Measurements from ENCODE around the gene LEP. TPM values are rescaled to one million over a fixed set of nuclear protein-coding genes. Genes with fewer than 3 reads are reported as not detected.

Gene LEP
- total and polyA plus RNA-seq, 2 donors (not counting 1 experiment from before 2014, with no cell fraction given) = not detected

GRCh38 chr7:128271942-128272481 is 30.9 kb downstream of the LEP start:
- DNase-seq (no peak), ATAC-seq (ENCODE audit: low read depth) (no peak)
- ChIA-PET POLR2A (no interaction called here), CTCF (no interaction called here)
- Histone ChIP-seq H3K9ac (ENCODE audit: low read length) (no peak overlapping the region), H3K27ac (ENCODE audit: low read length in 2 of 2) (no peak overlapping the region), H3K9me3 (ENCODE audit: control extremely low read depth in 1 of 3, control insufficient read depth in 2 of 3, insufficient read depth in 1 of 3, low read length in 2 of 3) (peaks cover 0 to 19% (median 0%) of the 10 kb centered on the region in 3 donors), H3K4me3 (ENCODE audit: control extremely low read depth in 1 of 5, extremely low read depth in 1 of 5, insufficient read depth in 1 of 5, low read depth in 2 of 5, low read length in 4 of 5) (no peak overlapping the region), H3K27me3 (replicated peaks in 1 of 4; ENCODE audit: control extremely low read depth in 1 of 4, control insufficient read depth in 3 of 4, insufficient read depth in 4 of 4, low read length in 3 of 4) (peaks cover 0 to 21% (median 0%) of the 10 kb centered on the region in 4 experiments), H3K36me3 (replicated peaks in 1 of 2; ENCODE audit: control extremely low read depth in 1 of 2, control insufficient read depth in 1 of 2, extremely low read depth in 1 of 2, insufficient read depth in 2 of 2, low read length in 1 of 2) (no peaks in the 10 kb centered on the region), H2AFZ (ENCODE audit: insufficient read depth, low read depth, low read length, poor library complexity, severe bottlenecking) (no peak overlapping the region), H3K79me2 (ENCODE audit: control insufficient read depth, insufficient read depth, low read length) (no peaks in the 10 kb centered on the region), H4K20me1 (ENCODE audit: control insufficient read depth, insufficient read depth, low read length, poor library complexity, severe bottlenecking) (no peaks in the 10 kb centered on the region), H3K4me1 (ENCODE audit: control insufficient read depth in 2 of 2, insufficient read depth in 2 of 2, low read length in 2 of 2) (no peaks in the 10 kb centered on the region), H3K4me2 (replicated peaks; ENCODE audit: low read depth, low read length, poor library complexity, severe bottlenecking) (no peak overlapping the region)
- TF ChIP-seq CTCF (IDR thresholded peaks at IDR 0.05) (no peak), EZH2 (IDR thresholded peaks at IDR 0.05; ENCODE audit: borderline replicate concordance, insufficient read depth, low read depth, low read length, poor library complexity, severe bottlenecking) (no peak)
- WGBS (ENCODE audit: insufficient coverage) = 51% methylated on average over 21 of the region's 30 CpGs
- Mint-ChIP-seq H3K27ac (no peak overlapping the region), H3K4me1 (peaks cover 1% of the 10 kb centered on the region), H3K27me3 (peaks cover 37% of the 10 kb centered on the region), H3K9me3 (ENCODE audit: insufficient read depth) (no peaks in the 10 kb centered on the region), H3K4me3 (no peak overlapping the region)
- intact Hi-C loops (cut with micrococcal nuclease) = no loop called here

GRCh38 chr7:128274246-128274883 is 33.3 kb downstream of the LEP start:
- Histone ChIP-seq H3K4me2 (replicated peaks; ENCODE audit: low read depth, low read length, poor library complexity, severe bottlenecking) (no peak overlapping the region), H3K27me3 (replicated peaks in 1 of 4; ENCODE audit: control extremely low read depth in 1 of 4, control insufficient read depth in 3 of 4, insufficient read depth in 4 of 4, low read length in 3 of 4) (peaks cover 0 to 13% (median 0%) of the 10 kb centered on the region in 4 experiments), H3K36me3 (replicated peaks in 1 of 2; ENCODE audit: control extremely low read depth in 1 of 2, control insufficient read depth in 1 of 2, extremely low read depth in 1 of 2, insufficient read depth in 2 of 2, low read length in 1 of 2) (no peaks in the 10 kb centered on the region), H2AFZ (ENCODE audit: insufficient read depth, low read depth, low read length, poor library complexity, severe bottlenecking) (no peak overlapping the region), H3K9ac (ENCODE audit: low read length) (no peak overlapping the region), H3K27ac (ENCODE audit: low read length in 2 of 2) (no peak overlapping the region), H3K9me3 (ENCODE audit: control extremely low read depth in 1 of 3, control insufficient read depth in 2 of 3, insufficient read depth in 1 of 3, low read length in 2 of 3) (peaks cover 0 to 19% (median 0%) of the 10 kb centered on the region in 3 donors), H4K20me1 (ENCODE audit: control insufficient read depth, insufficient read depth, low read length, poor library complexity, severe bottlenecking) (no peaks in the 10 kb centered on the region), H3K4me3 (ENCODE audit: control extremely low read depth in 1 of 5, extremely low read depth in 1 of 5, insufficient read depth in 1 of 5, low read depth in 2 of 5, low read length in 4 of 5) (no peak overlapping the region), H3K79me2 (ENCODE audit: control insufficient read depth, insufficient read depth, low read length) (no peaks in the 10 kb centered on the region), H3K4me1 (ENCODE audit: control insufficient read depth in 2 of 2, insufficient read depth in 2 of 2, low read length in 2 of 2) (no peaks in the 10 kb centered on the region)
- ATAC-seq (ENCODE audit: low read depth) (no peak), DNase-seq (no peak)
- Mint-ChIP-seq H3K27ac (no peak overlapping the region), H3K4me3 (no peak overlapping the region), H3K9me3 (ENCODE audit: insufficient read depth) (peaks cover 7% of the 10 kb centered on the region), H3K4me1 (peaks cover 1% of the 10 kb centered on the region), H3K27me3 (peaks cover 20% of the 10 kb centered on the region)
- intact Hi-C loops (cut with micrococcal nuclease) = no loop called here
- TF ChIP-seq EZH2 (IDR thresholded peaks at IDR 0.05; ENCODE audit: borderline replicate concordance, insufficient read depth, low read depth, low read length, poor library complexity, severe bottlenecking) = no peak
- no peak for TF ChIP-seq CTCF (IDR thresholded peaks at IDR 0.05)
- ChIA-PET POLR2A (no interaction called here), CTCF (no interaction called here)
- 80% methylated on average over 4 of the region's 4 CpGs for WGBS (ENCODE audit: insufficient coverage)

All from B cell (primary cell).